ENCODE data around the gene MAFF.

The MAFF gene

DNA sequence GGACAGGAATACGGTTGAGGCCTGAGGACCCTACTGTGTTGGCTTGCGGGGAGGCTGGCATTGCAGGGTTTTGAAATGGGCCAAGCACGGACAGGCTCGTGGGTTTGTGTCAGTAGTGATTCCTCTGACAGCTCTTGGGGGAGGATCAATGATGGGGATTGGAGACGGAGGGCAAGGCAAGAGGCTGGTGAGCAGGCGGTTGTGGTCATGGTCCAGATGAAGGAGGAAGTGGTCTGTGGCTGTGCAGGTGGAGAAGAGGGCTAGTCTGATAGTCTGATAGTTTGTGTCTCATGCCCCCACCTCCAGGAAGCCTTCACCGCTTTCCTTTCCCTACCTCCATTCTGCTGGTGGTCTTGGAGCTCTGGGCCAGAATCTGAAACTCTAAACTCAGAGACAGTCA lies 3.0 kb downstream of the MAFF start:
- H3K27me3 Mint-ChIP-seq, result no peaks in the 10 kb centered on the region
- peak overlapping the region; percentile 46 for H3K27ac Mint-ChIP-seq
- H3K4me3 Mint-ChIP-seq, result peak overlapping the region; percentile 22
- peaks cover 27% of the 10 kb centered on the region for H3K4me1 Mint-ChIP-seq (ENCODE audit: low read depth)
- H3K9me3 Mint-ChIP-seq (ENCODE audit: low read depth), result no peaks in the 10 kb centered on the region
- no peaks in the 10 kb centered on the region for H3K36me3 Mint-ChIP-seq

- peaks cover 27% of the 10 kb centered on the region for H3K4me1 Mint-ChIP-seq (ENCODE audit: low read depth)
- H3K27me3 Mint-ChIP-seq, result no peaks in the 10 kb centered on the region
- no peak overlapping the region for H3K4me3 Mint-ChIP-seq
- no peaks in the 10 kb centered on the region for H3K9me3 Mint-ChIP-seq (ENCODE audit: low read depth)
- no peaks in the 10 kb centered on the region for H3K36me3 Mint-ChIP-seq
- no peak overlapping the region for H3K27ac Mint-ChIP-seq
Measured at GRCh38 chr22:38205261-38206128, 3.7 kb downstream of the MAFF start.

DNA sequence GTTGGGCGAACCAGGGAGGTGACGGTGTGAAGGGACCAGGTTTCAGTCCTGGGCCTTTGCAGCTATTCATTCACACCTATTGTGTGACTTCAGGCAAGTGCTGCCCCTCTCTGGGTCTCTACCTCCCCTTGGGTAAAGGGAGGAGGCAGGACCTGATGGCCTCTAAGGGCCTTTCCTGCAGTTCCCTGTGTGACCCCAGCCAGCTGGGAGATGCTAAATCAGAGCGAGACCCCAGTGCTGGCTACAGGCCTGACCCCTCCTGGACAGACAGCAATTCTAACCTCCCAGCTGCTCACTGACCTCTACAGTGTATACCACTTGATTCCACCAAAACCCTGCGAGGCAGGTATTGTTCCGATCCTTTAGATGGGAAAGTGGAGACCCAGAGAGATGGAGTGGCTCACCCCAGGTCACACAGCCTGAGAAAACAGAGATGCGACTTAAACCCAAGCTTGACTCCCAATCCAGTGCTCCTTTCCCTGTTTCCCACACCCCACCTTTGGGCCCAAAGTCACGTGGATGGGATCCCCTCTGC lies 6.2 kb downstream of the MAFF start:
- Mint-ChIP-seq H3K36me3 (no peaks in the 10 kb centered on the region), H3K4me3 (no peak overlapping the region), H3K27me3 (no peaks in the 10 kb centered on the region), H3K27ac (no peak overlapping the region), H3K9me3 (ENCODE audit: low read depth) (no peaks in the 10 kb centered on the region), H3K4me1 (ENCODE audit: low read depth) (peaks cover 17% of the 10 kb centered on the region)

DNA sequence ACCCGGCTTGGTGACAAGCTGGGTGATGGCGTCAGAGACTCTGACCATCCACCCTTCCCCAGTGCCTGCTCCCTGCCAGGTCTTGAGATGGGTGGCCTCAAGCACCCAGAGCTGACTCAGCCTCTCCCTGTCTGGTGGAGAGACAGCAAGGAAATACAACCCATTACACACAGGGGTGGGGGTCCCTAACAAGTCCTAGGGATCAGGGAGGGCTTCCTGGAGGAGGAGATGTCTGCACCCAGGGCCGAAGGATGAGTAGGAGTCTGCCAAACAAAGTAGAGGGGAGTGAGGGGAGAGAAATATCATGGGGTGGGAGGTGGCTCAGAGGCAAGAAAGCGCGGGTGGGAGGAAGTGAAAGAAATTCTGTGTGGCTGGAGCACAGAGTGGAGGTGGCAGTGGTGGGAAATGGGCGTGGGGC lies 6.8 kb downstream of the MAFF start:
- H3K4me1 Mint-ChIP-seq (ENCODE audit: low read depth), result peaks cover 18% of the 10 kb centered on the region
- H3K27ac Mint-ChIP-seq, result no peak overlapping the region
- no peaks in the 10 kb centered on the region for H3K27me3 Mint-ChIP-seq
- no peaks in the 10 kb centered on the region for H3K9me3 Mint-ChIP-seq (ENCODE audit: low read depth)
- no peak overlapping the region for H3K4me3 Mint-ChIP-seq
- no peaks in the 10 kb centered on the region for H3K36me3 Mint-ChIP-seq

DNA sequence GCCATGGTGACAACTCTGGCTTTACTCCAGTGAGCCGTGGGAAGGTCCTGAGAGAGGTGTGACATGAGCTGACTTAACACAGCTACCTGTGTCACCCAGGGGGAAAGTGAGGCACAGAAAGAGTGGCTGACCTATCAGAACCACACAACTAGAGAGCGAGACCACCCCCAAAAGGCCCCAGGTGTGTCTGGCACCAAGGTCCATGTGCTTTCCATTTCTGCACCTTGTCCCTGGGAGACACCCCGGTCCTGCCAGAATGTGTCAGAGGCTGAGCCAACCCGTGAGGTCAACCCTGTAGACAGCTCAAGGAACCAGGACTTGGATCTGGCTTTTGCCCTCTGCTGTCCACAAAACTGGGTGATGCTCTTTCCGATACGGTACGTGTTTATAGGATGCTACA lies 9.8 kb downstream of the MAFF start:
- H3K27ac Mint-ChIP-seq, result no peak overlapping the region
- peaks cover 6% of the 10 kb centered on the region for H3K4me1 Mint-ChIP-seq (ENCODE audit: low read depth)
- no peak overlapping the region for H3K4me3 Mint-ChIP-seq
- no peaks in the 10 kb centered on the region for H3K27me3 Mint-ChIP-seq
- no peaks in the 10 kb centered on the region for H3K9me3 Mint-ChIP-seq (ENCODE audit: low read depth)
- H3K36me3 Mint-ChIP-seq, result no peaks in the 10 kb centered on the region

DNA sequence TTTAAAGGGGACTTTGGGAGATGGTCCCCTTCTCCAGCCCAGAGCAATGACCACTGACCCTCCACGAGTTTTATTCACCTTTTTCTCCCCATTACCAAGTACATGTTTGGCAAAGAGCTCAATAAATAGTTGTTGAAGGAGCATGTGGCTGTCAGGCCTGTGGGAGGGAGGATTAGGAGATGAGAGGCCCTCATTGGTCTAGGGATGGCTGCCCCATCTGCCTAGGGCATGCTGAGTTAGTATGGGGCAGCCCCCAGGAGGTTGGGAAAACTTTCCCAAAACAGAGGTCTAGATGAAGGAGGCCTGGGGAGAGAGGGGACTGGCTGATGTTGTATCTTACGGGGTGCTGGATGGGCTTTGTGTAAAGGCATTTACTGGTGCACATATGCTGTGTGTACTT lies 10.6 kb downstream of the MAFF start:
- Mint-ChIP-seq H3K4me3 (no peak overlapping the region), H3K27me3 (no peaks in the 10 kb centered on the region), H3K4me1 (ENCODE audit: low read depth) (peaks cover 6% of the 10 kb centered on the region), H3K9me3 (ENCODE audit: low read depth) (no peaks in the 10 kb centered on the region), H3K27ac (no peak overlapping the region), H3K36me3 (no peaks in the 10 kb centered on the region)

DNA sequence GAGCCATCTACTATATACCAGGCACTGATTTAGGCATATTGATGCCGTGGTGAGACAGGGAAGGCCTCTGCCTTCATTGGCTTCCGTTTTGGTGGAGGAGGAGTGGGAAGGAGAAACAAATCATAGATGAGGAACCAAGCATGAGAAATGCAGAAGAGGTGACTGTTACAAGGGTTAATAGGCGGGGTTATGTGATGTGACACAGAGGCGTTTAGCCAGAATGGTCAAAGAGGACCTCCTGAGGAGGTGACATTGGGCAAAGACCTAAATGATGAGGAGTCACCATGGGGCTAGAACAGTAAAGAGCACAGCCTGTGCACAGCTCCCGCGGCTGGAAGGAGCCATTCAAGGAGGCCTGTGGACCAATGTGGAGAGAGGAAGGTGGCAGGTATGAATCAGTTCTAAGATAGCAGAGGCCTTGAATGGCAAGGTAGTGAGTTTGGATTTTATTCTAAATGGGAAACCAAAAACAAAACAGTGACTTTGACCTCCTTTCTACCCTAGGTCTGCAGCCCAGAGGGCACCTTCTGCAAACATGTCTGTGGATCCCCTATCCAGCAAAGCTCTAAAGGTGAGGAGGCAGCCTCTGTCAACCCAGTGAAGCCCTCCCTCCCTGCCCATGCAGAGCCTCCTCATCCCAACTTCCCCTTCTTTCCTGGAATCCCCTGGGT lies 11.7 kb downstream of the MAFF start:
- H3K4me1 Mint-ChIP-seq (ENCODE audit: low read depth), result peaks cover 6% of the 10 kb centered on the region
- H3K27me3 Mint-ChIP-seq, result no peaks in the 10 kb centered on the region
- no peaks in the 10 kb centered on the region for H3K36me3 Mint-ChIP-seq
- H3K4me3 Mint-ChIP-seq, result no peak overlapping the region
- H3K27ac Mint-ChIP-seq, result peak overlapping the region; percentile 3
- no peaks in the 10 kb centered on the region for H3K9me3 Mint-ChIP-seq (ENCODE audit: low read depth)

- no peak overlapping the region for H3K4me3 Mint-ChIP-seq
- peaks cover 6% of the 10 kb centered on the region for H3K4me1 Mint-ChIP-seq (ENCODE audit: low read depth)
- H3K36me3 Mint-ChIP-seq, result no peaks in the 10 kb centered on the region
- H3K9me3 Mint-ChIP-seq (ENCODE audit: low read depth), result no peaks in the 10 kb centered on the region
- no peaks in the 10 kb centered on the region for H3K27me3 Mint-ChIP-seq
- no peak overlapping the region for H3K27ac Mint-ChIP-seq
Measured at GRCh38 chr22:38213990-38214301, 12.2 kb downstream of the MAFF start.

DNA sequence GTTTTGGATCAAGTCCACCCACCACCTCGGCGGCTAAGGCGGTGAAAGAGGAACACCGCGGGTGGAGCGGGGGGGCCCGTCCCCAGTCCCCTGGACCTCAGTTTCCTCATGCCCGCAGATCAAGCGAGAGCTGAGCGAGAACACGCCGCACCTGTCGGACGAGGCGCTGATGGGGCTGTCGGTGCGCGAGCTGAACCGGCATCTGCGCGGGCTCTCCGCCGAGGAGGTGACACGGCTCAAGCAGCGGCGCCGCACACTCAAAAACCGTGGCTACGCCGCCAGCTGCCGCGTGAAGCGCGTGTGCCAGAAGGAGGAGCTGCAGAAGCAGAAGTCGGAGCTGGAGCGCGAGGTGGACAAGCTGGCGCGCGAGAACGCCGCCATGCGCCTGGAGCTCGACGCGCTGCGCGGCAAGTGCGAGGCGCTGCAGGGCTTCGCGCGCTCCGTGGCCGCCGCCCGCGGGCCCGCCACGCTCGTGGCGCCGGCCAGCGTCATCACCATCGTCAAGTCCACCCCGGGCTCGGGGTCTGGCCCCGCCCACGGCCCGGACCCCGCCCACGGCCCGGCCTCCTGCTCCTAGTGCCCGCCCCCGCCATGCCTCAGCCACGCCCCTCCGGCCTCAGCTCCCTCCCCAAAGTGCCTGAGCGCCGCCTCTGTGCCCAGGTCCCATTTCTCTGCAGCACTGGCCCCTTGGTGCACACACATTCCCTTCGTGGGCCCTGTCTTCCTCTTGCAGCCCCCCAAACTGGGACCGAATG lies 12.7 kb downstream of the MAFF start:
- Mint-ChIP-seq H3K9me3 (ENCODE audit: low read depth) (no peaks in the 10 kb centered on the region), H3K4me1 (ENCODE audit: low read depth) (peaks cover 12% of the 10 kb centered on the region), H3K27me3 (no peaks in the 10 kb centered on the region), H3K36me3 (no peaks in the 10 kb centered on the region), H3K27ac (no peak overlapping the region), H3K4me3 (peak overlapping the region; percentile 40)

GRCh38 chr22:38215156-38216038 lies 13.6 kb downstream of the MAFF start:
- Mint-ChIP-seq H3K36me3 (no peaks in the 10 kb centered on the region), H3K27me3 (no peaks in the 10 kb centered on the region), H3K27ac (no peak overlapping the region), H3K4me1 (ENCODE audit: low read depth) (peaks cover 12% of the 10 kb centered on the region), H3K4me3 (peak overlapping the region; percentile 40), H3K9me3 (ENCODE audit: low read depth) (no peaks in the 10 kb centered on the region)

DNA sequence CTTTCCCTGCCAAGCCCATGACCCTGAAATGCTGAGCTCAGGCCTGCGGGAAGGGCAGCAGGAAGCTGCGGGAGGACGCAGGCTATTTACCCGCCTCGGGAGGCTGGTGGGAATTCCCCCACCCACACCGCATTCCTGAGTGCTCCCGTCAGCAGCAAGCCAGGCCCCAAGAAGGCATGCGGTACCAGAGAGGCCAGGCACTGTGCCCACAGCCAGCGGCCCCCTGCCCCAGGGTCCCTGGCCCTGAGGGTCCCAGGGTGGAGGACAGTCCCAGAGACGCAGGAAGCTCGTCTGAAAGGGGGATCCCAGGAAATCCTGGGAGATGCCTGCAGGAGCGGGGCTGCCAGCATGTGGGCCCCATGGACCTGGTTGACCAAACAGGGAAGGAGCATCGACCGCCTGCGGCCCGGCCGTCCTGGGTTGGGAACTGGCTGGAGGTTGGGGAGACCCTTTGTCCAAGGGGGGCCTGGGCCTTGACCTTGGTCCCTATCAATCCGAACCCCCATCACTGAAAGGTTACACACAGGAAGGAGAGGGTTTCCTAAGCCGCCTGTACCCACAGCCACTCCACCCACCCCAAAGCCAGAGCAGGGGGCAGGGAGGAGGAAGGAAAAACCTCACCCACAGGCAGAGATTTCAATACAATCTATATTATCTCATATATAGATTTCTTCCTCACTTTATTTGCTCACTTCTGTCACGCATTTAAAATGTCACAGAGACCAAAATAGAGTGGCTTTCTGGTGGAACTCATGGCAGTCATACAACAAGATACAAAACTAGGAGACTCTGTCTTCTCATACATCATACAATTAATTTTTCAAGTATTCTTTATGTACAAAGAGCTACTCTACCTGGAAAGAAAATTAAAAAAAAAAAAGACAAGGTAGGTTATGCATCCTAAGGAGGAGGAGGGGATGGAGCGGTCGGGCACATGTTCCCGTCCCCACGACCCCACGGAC lies 17.1 kb downstream of the MAFF start:
- Mint-ChIP-seq H3K27ac (peak overlapping the region; percentile 3), H3K4me1 (ENCODE audit: low read depth) (peaks cover 5% of the 10 kb centered on the region), H3K9me3 (ENCODE audit: low read depth) (no peaks in the 10 kb centered on the region), H3K4me3 (no peak overlapping the region), H3K36me3 (no peaks in the 10 kb centered on the region), H3K27me3 (no peaks in the 10 kb centered on the region)

DNA sequence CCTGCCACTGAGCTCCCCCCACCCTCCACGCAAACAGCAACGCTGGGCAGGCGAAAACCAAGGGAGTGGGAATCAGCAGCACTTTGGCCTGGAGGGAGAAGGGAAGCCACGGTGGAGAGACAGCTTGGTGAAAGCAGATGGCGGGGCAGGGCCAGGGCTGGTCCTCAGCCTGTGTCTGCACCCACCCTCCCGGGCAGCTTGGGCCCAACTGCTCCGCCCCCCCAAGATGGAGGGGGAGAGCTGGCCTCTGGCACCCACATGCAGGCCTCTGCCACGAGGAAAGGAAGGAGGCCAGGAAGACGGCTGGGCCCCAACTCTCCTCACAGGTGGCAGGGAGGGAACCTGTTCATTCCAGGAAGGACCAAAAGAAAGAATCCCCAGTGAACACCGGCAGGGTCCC lies 17.8 kb downstream of the MAFF start:
- H3K27ac Mint-ChIP-seq, result peak overlapping the region; percentile 3
- H3K27me3 Mint-ChIP-seq, result no peaks in the 10 kb centered on the region
- no peaks in the 10 kb centered on the region for H3K36me3 Mint-ChIP-seq
- H3K4me3 Mint-ChIP-seq, result no peak overlapping the region
- H3K9me3 Mint-ChIP-seq (ENCODE audit: low read depth), result no peaks in the 10 kb centered on the region
- H3K4me1 Mint-ChIP-seq (ENCODE audit: low read depth), result peaks cover 5% of the 10 kb centered on the region

- Mint-ChIP-seq H3K27ac (no peak overlapping the region), H3K9me3 (ENCODE audit: low read depth) (no peaks in the 10 kb centered on the region), H3K4me3 (no peak overlapping the region)
Measured at GRCh38 chr22:38220163-38220562, 18.4 kb downstream of the MAFF start.

More at GRCh38 chr22:38220163-38220562, 18.4 kb downstream of the MAFF start:
- peaks cover 5% of the 10 kb centered on the region for H3K4me1 Mint-ChIP-seq (ENCODE audit: low read depth)
- no peaks in the 10 kb centered on the region for H3K27me3 Mint-ChIP-seq
- H3K36me3 Mint-ChIP-seq, result no peaks in the 10 kb centered on the region
